G401.6 (cell line): Measurements from ENCODE around the gene SLC39A11.
"Not testable (repeated sequence)": the region's sequence is repeated elsewhere in the genome, so short reads cannot be mapped to it uniquely, and the experiment has no call there.

Experiments used
- FAIRE-seq: peaks from 2 replicates; lab custom pipeline; 2012; peaks lifted over from hg19 to GRCh38; lab: Jason Lieb, UNC

SLC39A11 gene

DNA sequence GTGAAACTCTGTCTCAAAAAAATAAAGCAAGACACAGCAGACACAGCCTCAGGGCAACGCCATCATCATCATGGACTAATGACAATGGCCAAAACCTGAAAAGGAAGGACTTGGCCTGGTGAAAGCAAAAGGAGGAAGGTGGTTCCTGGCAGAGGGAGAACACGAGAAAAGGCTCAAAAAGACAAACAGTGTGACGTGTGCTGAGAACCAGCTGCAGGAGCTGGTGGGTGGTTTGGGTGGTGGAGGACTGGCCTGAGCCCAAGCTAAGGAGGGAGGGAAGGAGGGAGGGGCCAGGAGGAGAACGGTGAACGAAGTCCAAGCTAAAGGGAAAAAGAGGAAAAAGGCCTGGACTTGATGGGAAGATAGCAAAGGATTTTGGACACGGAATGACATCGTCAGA lies 85.1 kb downstream of the SLC39A11 start:
- FAIRE-seq = no peak

DNA sequence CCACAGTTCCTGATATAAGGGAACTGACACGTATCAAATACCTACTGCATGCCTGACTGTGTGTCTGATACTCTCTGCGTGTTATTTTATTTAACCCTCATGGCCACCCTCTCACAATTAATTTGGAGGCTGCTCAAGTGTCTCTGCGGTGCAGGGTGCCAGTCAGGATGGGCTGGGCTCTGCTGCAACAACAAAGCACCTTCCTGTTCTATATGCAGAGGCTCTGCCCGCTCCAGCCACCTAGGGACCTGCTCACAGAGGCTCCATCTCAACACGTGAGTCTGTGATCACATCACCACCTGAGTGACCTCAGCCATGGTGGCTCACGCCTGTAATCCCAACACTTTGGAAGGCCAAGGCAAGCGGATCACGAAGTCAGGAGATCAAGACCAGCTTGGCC lies 87.1 kb downstream of the SLC39A11 start:
- FAIRE-seq = no peak

DNA sequence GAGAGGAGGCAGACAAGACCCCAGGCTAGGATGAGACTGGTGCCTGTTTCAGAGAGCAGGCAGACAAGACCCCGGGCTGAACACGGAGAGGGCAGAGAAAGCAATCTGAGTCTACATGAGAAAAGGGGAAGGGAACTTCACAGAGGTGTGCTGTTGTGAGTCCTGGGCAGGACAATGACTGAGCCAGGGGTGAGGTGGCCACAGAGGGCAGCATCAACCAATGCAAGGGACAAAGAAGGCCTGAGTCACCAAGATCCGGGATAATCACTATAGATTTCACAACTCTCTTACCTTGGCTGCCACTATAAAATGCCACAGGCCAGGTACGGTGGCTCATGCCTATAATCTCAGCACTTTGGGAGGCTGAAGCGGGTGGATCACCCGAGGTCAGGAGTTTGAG lies 89.0 kb downstream of the SLC39A11 start:
- no peak for FAIRE-seq

DNA sequence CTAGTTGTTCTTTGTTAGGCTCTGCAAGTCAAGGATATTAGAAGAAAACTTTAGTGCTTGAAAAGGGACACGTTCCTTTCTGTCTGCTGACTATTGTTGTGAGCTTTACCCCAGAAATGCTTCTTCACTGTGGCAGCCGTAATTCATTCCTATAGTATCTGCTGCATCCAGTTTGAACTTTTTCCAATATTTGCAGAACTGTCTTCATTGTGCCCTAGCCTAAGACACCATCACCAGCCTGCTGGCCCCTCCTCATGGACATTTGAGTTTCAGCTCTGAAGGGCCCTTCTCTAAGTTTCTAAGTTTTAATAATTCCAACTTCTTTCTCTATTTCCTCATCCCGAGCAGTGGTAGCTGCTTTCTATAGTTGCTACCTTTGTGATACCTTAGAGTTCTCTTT lies 91.7 kb downstream of the SLC39A11 start:
- no peak for FAIRE-seq

DNA sequence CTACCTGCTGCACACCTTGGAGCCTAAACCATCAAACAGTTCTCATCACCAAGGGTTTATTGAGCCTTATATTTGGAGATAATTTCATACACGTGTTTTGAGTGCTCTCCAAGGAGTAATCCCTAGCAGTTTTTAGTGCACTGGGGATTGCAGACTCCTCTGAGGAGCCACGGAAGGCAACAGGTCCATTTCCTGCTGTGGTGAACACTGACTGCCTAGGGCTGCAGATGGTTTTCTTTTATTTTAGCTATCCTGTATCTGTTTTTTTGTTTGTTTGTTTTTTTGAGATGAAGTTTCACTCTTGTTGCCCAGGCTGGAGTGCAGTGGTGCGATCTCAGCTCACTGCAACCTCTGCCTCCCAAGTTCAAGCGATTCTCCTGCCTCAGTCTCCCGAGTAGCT lies 93.0 kb downstream of the SLC39A11 start:
- not testable (repeated sequence) for FAIRE-seq

DNA sequence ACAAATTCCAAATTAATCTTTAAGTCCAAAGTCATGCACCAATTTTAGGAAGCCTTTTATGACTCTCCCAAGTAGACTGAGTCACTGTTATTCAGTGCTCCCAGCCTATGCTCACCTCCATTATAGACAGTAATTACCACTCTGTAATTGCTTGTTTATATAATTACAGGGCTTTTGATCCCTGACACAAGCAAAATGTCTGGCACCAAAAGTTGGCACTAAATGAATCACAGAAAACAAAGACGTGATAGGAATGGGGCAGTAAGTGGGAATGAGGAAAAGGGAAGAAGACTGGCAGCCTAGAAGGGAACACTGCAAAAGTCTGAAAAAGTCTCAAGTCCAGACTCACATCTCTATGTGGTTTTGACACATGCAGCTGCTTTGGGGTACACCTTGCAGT lies 94.1 kb downstream of the SLC39A11 start:
- no peak for FAIRE-seq

DNA sequence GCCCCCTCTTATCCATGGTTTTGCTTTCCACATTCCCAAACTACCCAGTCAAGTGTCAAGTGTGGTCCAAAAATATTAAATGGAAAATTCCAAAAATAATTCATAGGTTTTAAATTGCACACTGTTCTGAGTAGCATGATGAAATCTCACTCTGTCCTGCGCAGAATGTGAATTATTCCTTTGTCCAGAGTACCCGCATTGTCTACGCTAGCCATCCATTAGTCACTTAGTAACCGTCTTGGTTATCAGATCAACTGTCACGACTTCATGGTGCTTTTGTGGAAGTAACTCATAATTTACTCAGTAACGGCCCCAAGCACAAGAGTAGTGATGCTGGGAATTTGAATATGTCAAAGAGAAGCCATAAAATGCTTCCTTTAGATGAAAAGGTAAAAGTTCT lies 94.9 kb downstream of the SLC39A11 start:
- no peak for FAIRE-seq

DNA sequence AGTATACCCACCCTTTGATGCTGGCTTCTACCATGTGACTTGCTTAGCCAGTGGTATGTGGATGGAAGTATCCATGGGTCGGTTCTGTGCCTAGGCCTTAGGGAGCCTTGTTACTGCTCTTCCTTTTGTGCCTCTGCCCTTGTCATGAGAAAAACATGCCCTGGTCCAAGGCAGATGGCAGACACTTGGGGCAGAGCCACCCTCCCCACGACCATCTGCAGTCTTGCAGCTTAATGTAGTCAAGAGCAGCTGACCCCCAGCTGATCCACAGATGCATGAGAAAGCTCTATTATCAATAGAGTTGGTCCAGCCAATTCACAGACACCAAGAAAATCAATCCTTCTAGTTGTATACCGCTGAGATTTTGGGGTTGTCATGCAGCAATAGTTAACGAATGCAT lies 95.7 kb downstream of the SLC39A11 start:
- FAIRE-seq = no peak

DNA sequence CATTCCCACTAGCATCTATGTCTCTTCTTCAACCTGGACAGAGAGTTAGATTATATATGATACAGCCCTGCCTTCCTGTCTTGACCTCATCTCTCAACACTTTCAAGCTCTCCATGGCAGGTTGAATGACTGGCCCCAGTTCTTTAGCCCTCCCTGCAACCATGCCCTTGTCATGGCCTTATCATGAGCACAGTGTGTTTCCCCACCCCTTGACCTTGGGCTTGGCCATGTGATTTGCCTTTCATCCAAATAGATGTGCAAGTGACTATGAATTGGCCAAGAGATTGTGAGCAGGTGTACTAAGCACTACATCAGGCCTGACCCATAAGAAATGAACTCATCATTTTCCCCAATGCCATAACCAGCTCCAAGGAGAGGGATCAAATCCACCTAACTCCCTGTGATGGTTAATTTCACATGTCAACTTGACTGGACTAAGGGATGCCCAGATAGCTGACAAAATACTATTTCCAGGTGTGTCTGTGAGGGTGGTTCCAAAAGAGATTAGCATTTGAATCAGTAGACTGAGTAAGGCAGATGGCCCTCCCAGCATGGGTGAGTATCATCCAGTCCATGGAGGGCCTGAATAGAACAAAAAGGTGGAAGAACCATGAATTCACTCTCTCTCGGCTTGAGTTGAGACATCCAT lies 97.4 kb downstream of the SLC39A11 start:
- FAIRE-seq = no peak

DNA sequence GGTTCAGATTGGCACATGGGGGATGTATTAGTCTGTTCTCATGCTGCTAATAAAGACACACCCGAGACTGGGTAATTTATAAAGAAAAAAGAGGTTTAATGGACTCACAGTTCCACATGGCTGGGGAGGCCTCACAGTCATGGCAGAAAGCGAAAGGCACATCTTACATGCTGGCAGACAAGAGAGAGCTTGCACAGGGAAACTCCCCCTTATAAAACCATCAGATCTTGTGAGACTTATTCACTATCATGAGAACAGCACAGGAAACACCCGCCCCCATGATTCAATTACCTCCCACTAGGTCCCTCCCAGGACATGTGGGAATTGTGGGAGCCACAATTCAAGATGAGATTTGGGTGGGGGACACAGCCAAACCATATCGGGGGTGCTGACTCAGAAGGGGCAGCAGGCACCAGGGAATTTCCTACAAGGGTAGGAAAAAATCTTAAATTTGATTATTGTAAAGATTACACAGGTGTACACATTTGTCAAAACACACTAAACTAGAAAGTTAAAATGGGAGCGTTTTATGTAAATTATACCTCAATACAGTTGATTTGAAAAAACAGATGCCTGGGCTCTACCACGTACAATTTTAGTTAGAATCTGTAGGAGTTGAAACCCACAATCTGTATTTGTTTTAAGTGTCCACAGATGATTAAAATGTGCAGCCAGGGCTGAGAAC lies 99.6 kb downstream of the SLC39A11 start:
- FAIRE-seq = not testable (repeated sequence)

DNA sequence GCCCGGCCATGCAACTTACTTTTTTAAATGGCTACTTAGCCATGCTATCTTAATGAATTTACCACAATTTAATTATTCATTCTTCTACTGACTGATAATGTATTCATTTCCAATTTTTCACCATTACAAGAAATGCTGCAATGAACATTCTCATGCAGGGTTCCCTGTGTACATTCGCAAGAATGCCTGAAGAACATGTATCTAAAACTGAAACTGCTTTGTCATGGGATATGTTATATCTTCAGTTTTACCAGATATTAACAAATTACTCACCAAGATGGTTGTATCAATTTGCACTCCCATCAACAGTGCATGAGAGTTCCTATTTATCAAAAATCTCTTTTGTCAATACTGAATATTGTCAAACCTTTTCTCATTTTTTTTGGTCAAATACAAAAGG lies 100.8 kb downstream of the SLC39A11 start:
- FAIRE-seq = no peak

DNA sequence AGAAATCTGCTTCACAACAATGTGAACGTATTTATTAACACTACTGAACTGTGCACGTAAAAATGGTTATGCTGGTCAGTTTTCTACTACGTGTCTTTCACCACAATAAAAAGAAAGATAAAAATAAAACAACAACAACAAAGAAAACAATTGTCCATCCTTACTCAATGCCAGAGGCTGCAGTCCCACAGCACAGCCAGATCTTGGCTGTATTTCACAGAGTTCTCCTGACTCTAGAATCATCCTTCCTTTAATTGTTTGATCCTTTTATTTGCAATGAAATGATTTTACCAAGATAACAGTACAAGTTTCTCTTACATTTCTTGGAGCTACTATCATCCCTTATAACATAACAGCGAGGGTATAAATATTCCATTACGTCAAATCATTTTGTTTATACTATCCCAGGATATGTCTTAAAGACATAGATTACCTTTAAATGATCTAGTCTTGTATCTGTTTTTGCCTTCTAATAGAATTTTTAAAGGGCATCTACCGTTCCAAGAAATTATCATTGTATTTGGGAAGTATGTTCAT lies 103.3 kb downstream of the SLC39A11 start:
- FAIRE-seq = no peak

DNA sequence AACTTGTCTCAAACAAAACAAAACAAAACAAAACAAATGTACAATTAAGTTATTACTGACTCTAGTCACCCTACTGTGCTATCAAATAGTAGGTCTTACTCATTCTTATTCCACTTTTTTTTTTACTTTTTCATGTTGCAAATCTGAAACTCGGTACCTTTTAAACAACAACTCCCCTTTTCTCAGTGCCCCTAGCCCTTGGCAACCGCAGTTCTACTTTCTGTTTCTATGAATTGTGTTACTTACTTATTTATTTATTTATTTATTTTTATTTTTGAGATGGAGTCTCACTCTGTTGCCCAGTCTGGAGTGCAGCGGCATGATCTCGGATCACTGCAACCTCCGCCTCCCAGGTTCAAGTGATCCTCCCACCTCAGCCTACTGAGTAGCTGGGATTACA lies 104.0 kb downstream of the SLC39A11 start:
- FAIRE-seq = no peak

DNA sequence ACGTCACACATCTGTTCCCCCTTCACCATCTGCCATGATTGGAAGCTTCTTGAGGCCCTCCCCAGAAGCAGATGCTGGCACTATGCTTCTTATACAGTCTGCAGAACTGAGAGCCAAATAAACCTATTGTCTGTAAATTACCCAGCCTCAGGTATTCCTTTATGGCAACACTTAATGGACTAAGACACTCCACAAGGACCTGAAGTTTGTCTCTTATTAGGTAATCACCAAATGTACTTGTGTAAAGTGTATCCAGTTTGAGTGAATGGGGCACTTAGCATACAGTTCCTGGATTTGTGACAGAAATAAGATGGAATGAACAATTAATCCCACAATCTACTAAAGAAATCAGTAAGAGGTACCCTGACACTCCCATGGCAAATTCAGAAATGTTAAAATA lies 105.3 kb downstream of the SLC39A11 start:
- FAIRE-seq = no peak

DNA sequence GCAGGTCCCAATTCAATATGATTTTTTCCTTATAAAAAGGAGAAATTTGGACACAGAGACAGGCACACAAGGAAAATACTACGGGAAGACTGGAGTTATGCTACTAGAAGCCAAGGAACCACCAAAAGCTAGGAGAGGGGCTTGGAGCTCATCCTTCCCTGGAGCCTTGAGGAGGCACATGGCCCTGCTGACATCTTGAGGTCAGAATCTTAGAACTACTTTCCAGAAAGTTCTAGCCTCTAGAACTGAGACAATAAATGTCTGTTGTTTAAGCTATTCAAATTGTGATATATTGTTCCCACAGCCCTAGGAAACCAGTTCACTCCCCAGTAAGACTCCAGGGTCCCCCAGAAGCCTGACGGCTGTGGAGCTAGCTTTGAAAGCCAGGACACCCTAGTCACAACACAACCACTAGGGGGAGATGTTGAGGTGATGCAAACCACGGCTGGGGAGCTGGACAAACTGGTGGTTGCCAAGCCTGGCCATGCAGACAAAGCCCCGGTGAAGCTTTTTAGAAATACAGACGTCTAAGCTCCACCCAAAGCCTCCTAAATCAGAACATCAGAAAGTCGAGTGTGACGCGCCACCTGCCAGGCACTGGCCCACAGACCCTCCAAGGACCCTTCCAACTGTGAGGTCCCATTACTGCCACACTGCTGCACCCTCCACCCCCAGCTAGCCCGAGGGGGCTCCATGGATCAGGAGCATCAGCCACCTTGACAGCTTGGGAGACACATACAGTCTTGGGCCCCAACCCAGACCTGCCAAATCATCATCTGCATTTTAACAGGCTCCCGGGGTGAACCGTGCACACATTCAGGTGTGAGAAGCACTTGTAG lies 106.4 kb downstream of the SLC39A11 start:
- no peak for FAIRE-seq

DNA sequence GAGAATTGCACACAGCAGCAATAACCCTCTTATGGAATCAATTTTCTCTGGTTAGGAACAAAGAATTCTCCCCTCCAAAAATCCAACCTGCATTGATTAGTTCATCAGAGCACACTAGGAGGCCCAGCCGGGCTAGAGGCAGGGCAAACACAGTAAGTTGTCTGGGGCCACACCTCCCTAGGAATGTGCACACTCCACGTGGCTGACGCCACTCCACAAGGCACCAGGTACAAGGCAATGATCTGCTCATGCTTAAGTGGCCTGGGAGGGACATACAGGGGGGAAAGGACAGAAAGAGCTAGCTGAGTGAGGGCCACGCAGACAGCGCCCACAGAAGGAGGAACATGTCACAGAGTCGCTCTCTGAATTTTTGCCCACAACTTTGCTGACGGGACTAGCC lies 107.6 kb downstream of the SLC39A11 start:
- FAIRE-seq = no peak

DNA sequence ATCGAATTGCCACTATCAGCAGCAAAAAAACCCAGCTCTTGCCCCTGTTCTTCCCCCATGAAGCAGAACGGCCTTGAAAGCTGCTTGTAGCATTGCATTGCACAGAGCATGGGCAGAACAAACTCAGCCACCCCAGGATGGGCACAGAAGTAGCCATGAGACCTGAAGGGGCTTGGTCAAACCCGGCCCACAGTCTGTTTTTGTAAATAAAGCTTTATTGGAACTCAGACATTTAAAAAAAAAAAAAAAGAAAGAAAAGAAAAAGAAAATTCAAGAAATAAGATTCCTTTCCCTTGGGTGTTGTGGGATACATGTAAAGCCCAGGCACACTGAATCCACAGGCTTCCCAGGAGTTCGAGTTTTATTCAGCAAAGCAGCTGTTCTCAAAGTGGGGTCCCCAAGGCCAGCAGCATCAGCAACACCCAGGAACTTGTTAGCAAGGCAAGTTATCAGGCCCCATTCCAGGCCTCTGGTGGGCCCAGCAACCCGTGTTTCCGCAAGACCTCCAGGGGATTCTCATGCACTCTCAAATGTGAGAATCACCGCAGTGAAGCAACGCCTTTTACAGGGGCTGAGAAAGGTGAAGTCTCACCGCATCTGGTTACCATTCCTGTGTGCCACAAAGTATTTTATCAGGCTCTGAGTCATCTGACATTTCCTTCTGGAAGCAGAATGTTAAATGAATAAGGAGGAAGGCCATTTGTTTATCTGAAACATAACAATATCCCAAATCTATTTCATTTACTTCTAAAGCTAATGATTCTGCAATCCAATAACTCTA lies 108.2 kb downstream of the SLC39A11 start:
- FAIRE-seq = no peak

DNA sequence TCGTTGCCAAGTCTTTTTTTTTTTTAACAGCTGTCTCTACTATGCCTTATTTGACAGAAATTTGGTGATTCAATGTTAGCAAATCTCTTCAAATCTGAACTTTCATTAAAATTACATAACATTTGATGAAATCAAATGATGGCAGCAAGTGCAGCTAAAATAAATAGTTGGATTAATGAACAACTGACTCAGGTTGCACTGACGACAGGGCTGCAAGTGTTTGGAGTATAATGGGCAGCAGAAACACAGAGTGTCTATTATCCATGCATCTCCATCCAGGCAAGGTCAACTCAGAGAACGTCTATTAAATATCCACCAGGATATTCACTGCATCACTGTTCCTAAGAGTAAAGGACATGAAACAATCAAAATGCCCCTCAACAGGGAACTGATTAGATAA lies 109.8 kb downstream of the SLC39A11 start:
- no peak for FAIRE-seq

DNA sequence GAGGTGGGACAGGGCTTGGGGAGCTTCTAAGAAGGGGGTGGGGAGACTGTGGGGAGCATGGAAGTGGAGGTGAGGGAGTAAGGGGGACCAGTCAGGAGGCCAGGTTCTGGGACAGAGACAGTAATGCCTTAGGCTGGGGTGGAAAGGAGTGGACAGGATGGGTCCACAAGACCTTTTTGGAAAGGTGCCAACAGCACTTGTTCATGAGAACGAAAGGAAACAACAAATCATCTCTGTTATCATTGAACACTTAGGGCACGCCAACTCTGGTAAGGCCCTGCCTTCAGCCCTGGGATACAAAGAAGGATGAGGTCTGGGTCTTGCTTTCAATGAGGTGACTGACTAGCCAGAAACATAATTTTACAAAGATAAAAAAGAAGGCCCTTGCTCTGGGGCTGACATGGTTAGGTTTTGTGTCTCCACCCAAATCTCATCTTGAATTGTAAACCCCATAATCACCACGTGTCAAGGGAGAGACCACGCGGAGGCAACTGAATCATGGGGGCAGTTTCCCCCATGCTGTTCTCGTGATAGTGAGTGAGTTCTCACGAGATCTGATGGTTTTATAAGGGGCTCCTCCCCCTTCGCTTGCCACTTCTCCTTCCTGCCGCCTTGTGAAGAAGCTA lies 113.8 kb downstream of the SLC39A11 start:
- no peak for FAIRE-seq

DNA sequence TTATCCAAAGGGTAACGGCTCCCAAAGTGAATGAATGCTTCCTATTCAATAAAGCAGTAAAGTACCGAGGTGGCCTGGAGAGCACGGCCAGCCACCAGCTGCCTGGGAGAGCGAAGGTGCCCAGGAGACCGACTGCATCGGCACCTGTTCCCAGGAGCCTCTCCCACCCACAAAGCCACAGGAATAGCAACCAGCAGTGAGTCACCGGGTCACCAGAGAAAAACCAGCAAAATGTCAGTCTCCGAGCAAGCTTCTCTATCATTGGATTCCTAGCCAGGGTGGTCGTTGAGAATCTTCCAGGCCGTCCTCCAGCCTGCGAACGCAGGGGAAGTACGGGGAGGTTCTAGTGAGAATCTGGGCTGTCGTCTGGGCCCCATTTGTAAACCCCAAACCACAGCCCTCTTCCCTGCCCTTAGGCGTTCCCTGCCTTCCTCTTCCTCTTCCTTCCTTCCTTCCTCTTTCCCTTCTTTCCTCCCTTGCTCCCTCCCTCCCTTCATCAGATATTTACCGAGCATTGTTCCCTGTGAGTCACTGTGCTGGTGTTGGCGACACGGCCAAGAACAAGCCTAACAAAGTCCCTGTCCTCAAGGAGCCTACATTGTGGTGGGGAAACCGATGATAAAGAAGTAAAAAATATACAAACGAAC lies 114.6 kb downstream of the SLC39A11 start:
- no peak for FAIRE-seq
